SU-DHL-6 (cell line): ENCODE data around the gene CTSK.
"Not testable (repeated sequence)": the region's sequence is repeated elsewhere in the genome, so short reads cannot be mapped to it uniquely, and the experiment has no call there.

ENCODE experiments used
- H2AFZ ChIP-seq: fragments of 200-600 bp; sonication (generic); 2 replicates; pipeline ENCODE4 v1.6.1; 2014; ENCODE audit warnings: low read depth, mild to moderate bottlenecking, moderate library complexity, mixed read lengths, antibody characterized with exemption, low read length; ENCODE audit not compliant: severe bottlenecking
- H3F3A ChIP-seq: fragments of 200-600 bp; shearing (Covaris generic); 2 replicates; pipeline ENCODE4 v1.6.0; 2016; ENCODE audit warnings: antibody characterized with exemption, mild to moderate bottlenecking; ENCODE audit not compliant: insufficient read depth
- H3K27ac ChIP-seq: fragments of 200-600 bp; sonication (generic); 2 replicates; pipeline ENCODE4 v1.5.1; 2016; ENCODE audit warnings: low read depth, mild to moderate bottlenecking, low read length, moderate library complexity, mixed read lengths
- H3K27me3 ChIP-seq: fragments of 200-600 bp; sonication (generic), shearing (Covaris generic); 2 replicates; pipeline ENCODE4 v1.6.0; 2014; ENCODE audit warnings: mild to moderate bottlenecking, low read length
- H3K36me3 ChIP-seq: fragments of 200-600 bp; sonication (generic); 2 replicates; pipeline ENCODE4 v1.6.1; 2014; ENCODE audit warnings: mild to moderate bottlenecking, low read length, mixed read lengths
- H3K4me2 ChIP-seq: fragments of 300-600, 200-600 bp; shearing (Covaris generic), sonication (generic); 2 replicates; pipeline ENCODE4 v1.6.0; 2014; ENCODE audit warnings: low read length, low read depth, mild to moderate bottlenecking; ENCODE audit not compliant: poor library complexity, severe bottlenecking
- H3K4me3 ChIP-seq: fragments of 200-600 bp; sonication (generic); 2 replicates; pipeline ENCODE4 v1.5.1; 2014; ENCODE audit warnings: antibody characterized with exemption, low read length, mild to moderate bottlenecking, mixed read lengths; ENCODE audit not compliant: insufficient read depth, poor library complexity, severe bottlenecking
- H3K79me2 ChIP-seq: fragments of 200-600 bp; sonication (generic); 2 replicates; pipeline ENCODE4 v1.6.1; 2014; ENCODE audit warnings: mild to moderate bottlenecking, low read length, moderate library complexity; ENCODE audit not compliant: insufficient read depth
- H3K9ac ChIP-seq: fragments of 200-600 bp; sonication (generic); 2 replicates; pipeline ENCODE4 v1.7.0; 2014; ENCODE audit warnings: mild to moderate bottlenecking, low read length
- H3K9me2 ChIP-seq: fragments of 200-600 bp; sonication (generic); replicated peaks from 2 replicates; pipeline ENCODE4 v1.6.1; 2014; ENCODE audit warnings: low read length; ENCODE audit not compliant: insufficient read depth
- H3K9me3 ChIP-seq: fragments of 200-600 bp; sonication (generic); 2 replicates; pipeline ENCODE4 v1.6.1; 2014; ENCODE audit warnings: low read length, mixed read lengths; ENCODE audit not compliant: insufficient read depth
- H4K20me1 ChIP-seq: fragments of 200-600 bp; sonication (generic); 2 replicates; pipeline ENCODE4 v1.6.1; 2014; ENCODE audit warnings: low read depth, mild to moderate bottlenecking, antibody characterized with exemption, low read length, moderate library complexity, mixed read lengths
- EZH2phosphoT487 ChIP-seq: fragments of 200-600 bp; sonication (generic), shearing (Covaris generic); conservative IDR thresholded peaks from 2 replicates; pipeline ENCODE4 v1.6.1; 2018; ENCODE audit warnings: mild to moderate bottlenecking, antibody characterized with exemption, low read length, moderate library complexity, mixed read lengths
- TF ChIP-seq, protein P1 (sequence below): fragments of 200-600 bp; sonication (generic); IDR thresholded peaks from one replicate; pipeline ENCODE4 v1.5.1; 2017; ENCODE audit warnings: antibody characterized with exemption, mild to moderate bottlenecking, low read length, moderate library complexity; ENCODE audit not compliant: insufficient read depth, poor library complexity, severe bottlenecking

Gene CTSK

DNA sequence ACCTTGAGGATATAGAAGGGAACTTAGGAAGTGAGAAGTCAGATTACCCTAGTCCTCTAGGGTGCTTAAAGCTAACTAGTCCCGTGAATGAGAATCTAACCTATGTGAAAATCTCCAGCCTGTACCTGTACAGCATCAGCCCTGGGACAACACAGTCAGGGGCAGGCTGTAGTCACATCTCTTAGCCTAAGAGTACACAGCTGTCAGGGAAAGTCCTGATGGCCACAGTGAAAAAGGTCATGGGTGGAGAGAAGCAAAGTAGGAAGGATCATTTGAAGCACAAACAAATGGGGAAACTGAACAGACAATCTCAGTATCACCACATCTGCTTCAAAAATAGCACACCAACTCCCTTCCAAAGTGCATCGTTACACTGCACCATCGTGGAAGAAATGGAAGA is 11.7 kb downstream of the CTSK start:
- Histone ChIP-seq H3K9me3 (no peaks in the 10 kb centered on the region), H3F3A (no peaks in the 10 kb centered on the region), H3K9ac (no peak overlapping the region), H4K20me1 (no peaks in the 10 kb centered on the region), H3K4me3 (no peak overlapping the region), H3K9me2 (no peaks in the 10 kb centered on the region), H3K36me3 (no peaks in the 10 kb centered on the region), H3K79me2 (no peaks in the 10 kb centered on the region), H3K27me3 (no peaks in the 10 kb centered on the region), H2AFZ (no peak overlapping the region), H3K4me2 (no peak overlapping the region), H3K27ac (no peak overlapping the region)
- TF ChIP-seq, protein P1, sequence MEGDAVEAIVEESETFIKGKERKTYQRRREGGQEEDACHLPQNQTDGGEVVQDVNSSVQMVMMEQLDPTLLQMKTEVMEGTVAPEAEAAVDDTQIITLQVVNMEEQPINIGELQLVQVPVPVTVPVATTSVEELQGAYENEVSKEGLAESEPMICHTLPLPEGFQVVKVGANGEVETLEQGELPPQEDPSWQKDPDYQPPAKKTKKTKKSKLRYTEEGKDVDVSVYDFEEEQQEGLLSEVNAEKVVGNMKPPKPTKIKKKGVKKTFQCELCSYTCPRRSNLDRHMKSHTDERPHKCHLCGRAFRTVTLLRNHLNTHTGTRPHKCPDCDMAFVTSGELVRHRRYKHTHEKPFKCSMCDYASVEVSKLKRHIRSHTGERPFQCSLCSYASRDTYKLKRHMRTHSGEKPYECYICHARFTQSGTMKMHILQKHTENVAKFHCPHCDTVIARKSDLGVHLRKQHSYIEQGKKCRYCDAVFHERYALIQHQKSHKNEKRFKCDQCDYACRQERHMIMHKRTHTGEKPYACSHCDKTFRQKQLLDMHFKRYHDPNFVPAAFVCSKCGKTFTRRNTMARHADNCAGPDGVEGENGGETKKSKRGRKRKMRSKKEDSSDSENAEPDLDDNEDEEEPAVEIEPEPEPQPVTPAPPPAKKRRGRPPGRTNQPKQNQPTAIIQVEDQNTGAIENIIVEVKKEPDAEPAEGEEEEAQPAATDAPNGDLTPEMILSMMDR: no peak
- TF ChIP-seq EZH2phosphoT487: no peak

GRCh38 chr1:150793778-150794177 is 14.3 kb downstream of the CTSK start:
- H3K79me2 ChIP-seq, H2AFZ ChIP-seq, H3K9me2 ChIP-seq, H3K4me3 ChIP-seq, H3K27ac ChIP-seq, H3K27me3 ChIP-seq, H3F3A ChIP-seq, H3K9me3 ChIP-seq, H3K36me3 ChIP-seq, H3K4me2 ChIP-seq, H4K20me1 ChIP-seq, H3K9ac ChIP-seq: not testable (repeated sequence)

GRCh38 chr1:150793221-150793620 is 14.8 kb downstream of the CTSK start:
- Histone ChIP-seq H3F3A (no peaks in the 10 kb centered on the region), H3K27me3 (no peaks in the 10 kb centered on the region), H2AFZ (no peak overlapping the region), H3K36me3 (no peaks in the 10 kb centered on the region), H4K20me1 (no peaks in the 10 kb centered on the region), H3K9ac (no peak overlapping the region), H3K4me2 (no peak overlapping the region), H3K27ac (no peak overlapping the region), H3K9me2 (no peaks in the 10 kb centered on the region), H3K4me3 (no peak overlapping the region), H3K9me3 (no peaks in the 10 kb centered on the region), H3K79me2 (no peaks in the 10 kb centered on the region)
- TF ChIP-seq, protein P1: no peak
- no peak for TF ChIP-seq EZH2phosphoT487

DNA sequence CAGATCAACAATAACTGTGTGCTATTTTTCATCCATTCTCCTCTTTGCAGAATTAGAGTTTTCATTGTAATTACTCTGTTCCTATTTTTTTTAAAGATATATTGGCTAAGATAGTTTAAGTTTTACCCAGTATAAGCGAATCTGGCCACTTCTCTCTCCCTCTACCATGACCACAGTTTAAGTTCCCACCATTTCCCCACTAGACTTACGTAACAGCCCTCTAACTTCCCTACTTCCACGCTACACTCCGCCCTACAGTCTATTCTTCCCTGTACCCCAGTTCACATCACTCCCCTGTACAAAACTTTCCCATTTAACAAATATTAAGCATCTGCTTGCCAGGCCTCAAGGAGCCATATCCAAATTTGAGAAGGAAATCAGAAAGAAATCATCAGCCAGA is 16.5 kb downstream of the CTSK start:
- no peak overlapping the region for H3K9ac ChIP-seq
- H3K27me3 ChIP-seq: no peaks in the 10 kb centered on the region
- H3F3A ChIP-seq: no peaks in the 10 kb centered on the region
- no peak overlapping the region for H2AFZ ChIP-seq
- no peaks in the 10 kb centered on the region for H3K79me2 ChIP-seq
- no peaks in the 10 kb centered on the region for H3K9me3 ChIP-seq
- H3K27ac ChIP-seq: no peak overlapping the region
- H3K36me3 ChIP-seq: no peaks in the 10 kb centered on the region
- no peak overlapping the region for H3K4me3 ChIP-seq
- TF ChIP-seq, protein P1: no peak
- no peak for TF ChIP-seq EZH2phosphoT487
- H3K9me2 ChIP-seq: no peaks in the 10 kb centered on the region
- no peak overlapping the region for H3K4me2 ChIP-seq
- H4K20me1 ChIP-seq: no peaks in the 10 kb centered on the region
